Gastroesophageal sphincter (tissue), 4 donors: ENCODE measurements around the gene ARHGAP19. TPM values are rescaled to one million over a fixed set of nuclear protein-coding genes. Genes with fewer than 3 reads are reported as not detected.
A peak's percentile ranks its signal among the peaks of the same experiment; 100 is the strongest.

Experiments used
- ATAC-seq: fragments of 150-250 bp; one replicate; pipeline ENCODE4 v1.9.1; 2016; ENCODE audit warnings: mild to moderate bottlenecking, moderate library complexity
- H3K27ac ChIP-seq, 4 donors: fragments of 200-600 bp; sonication (generic) in 3 of 4; 1 replicate in 3 of 4; 2 replicates in 1 of 4; pipeline ENCODE4 v1.5.1; 2016 to 2019
- H3K27me3 ChIP-seq: fragments of 200-600 bp; sonication (generic); one replicate; pipeline ENCODE4 v1.5.1; 2019
- H3K36me3 ChIP-seq, 2 donors: fragments of 200-600 bp; sonication (generic); one replicate each; pipeline ENCODE4 v1.5.1; 2019; ENCODE audit warnings: control low read depth in 1 of 2
- H3K4me1 ChIP-seq, 3 donors: fragments of 200-600 bp; sonication (generic); 1 replicate in 2 of 3; 2 replicates in 1 of 3; pipeline ENCODE4 v1.5.1; 2016 to 2019; ENCODE audit warnings: control low read depth in 2 of 3
- H3K4me3 ChIP-seq, 2 donors: fragments of 200-600 bp; sonication (generic); one replicate each; pipeline ENCODE4 v1.5.1; 2019; ENCODE audit warnings: mild to moderate bottlenecking in 1 of 2, moderate library complexity in 1 of 2
- H3K9me3 ChIP-seq, 3 donors: fragments of 200-600 bp; sonication (generic); one replicate each; pipeline ENCODE4 v1.5.1; 2017 to 2019; ENCODE audit warnings: control low read depth in 2 of 3
- EP300 ChIP-seq: sonication (generic); formaldehyde crosslinking; IDR thresholded peaks from one replicate; pipeline ENCODE4 v1.6.1; 2017; ENCODE audit warnings: antibody characterized with exemption, mild to moderate bottlenecking
- POLR2A ChIP-seq, 2 donors: fragments of 450-650 bp; IDR thresholded peaks; one replicate each; pipeline ENCODE4 v1.6.1; 2017; ENCODE audit warnings: antibody characterized with exemption in 2 of 2, mild to moderate bottlenecking in 2 of 2, moderate library complexity in 1 of 2
- POLR2AphosphoS5 ChIP-seq: sonication (generic); formaldehyde crosslinking; IDR thresholded peaks from one replicate; pipeline ENCODE4 v1.6.1; 2017; ENCODE audit warnings: antibody characterized with exemption
- WGBS, 2 donors: methylation state at CpG; one replicate each; pipeline ENCODE4 v1.1.5; 2018; ENCODE audit warnings: low coverage in 1 of 2; 5-methylcytosine and 5-hydroxymethylcytosine counted together
- total RNA-seq, 4 donors: library from RNA; depleted of rRNA; stranded (reverse); fragments of >200 nt; gene quantifications; one replicate each; pipeline ENCODE4 v1.1.0, GENCODE V29; 2016
- TF ChIP-seq, protein P1 (sequence below), 4 experiments: fragments of 200-600 bp in 2 of 4; fragments of 450-650 bp in 2 of 4; sonication (generic) in 1 of 4; IDR thresholded peaks; one replicate each; pipeline ENCODE4 v1.5.1; 2017 to 2019; ENCODE audit warnings: antibody characterized with exemption in 4 of 4, mild to moderate bottlenecking in 2 of 4, moderate library complexity in 2 of 4

ARHGAP19 gene
- total RNA-seq, 4 donors from 2014 or later = 3.2 to 6.7 (median 5.0) TPM

DNA sequence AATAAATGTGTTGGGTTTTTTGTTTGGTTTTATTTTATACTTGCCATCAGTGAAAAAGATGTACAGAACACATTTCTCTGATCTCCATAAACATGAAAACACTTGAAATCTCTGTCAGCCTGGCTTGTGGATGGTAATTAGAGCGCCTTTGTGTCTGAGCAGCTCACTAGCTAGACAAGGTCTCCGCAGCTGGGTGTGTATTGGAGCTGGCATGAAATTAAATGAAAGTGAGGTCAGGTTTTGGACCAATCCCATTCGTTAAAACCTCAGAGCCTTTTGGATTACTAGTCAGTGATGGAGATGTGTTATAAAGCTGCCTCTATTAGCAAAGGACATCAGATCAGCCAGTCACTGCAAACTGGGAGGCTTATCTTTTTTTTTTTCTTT, 29.4 kb upstream of the ARHGAP19 start:
- no peaks in the 10 kb centered on the region for H3K36me3 ChIP-seq
- no peak overlapping the region for H3K27ac ChIP-seq
- 89 to 90% methylated on average over 3 of the region's 3 CpGs for WGBS, 2 donors
- H3K27me3 ChIP-seq = no peaks in the 10 kb centered on the region
- peaks cover 0 to 34% (median 10%) of the 10 kb centered on the region in 3 donors for H3K4me1 ChIP-seq
- H3K9me3 ChIP-seq = no peaks in the 10 kb centered on the region
- H3K4me3 ChIP-seq = no peak overlapping the region
- no peak for ATAC-seq
- TF ChIP-seq EP300 = no peak
- no peak for TF ChIP-seq POLR2A (IDR thresholded peaks at IDR 0.05)
- no peak for TF ChIP-seq POLR2AphosphoS5

DNA sequence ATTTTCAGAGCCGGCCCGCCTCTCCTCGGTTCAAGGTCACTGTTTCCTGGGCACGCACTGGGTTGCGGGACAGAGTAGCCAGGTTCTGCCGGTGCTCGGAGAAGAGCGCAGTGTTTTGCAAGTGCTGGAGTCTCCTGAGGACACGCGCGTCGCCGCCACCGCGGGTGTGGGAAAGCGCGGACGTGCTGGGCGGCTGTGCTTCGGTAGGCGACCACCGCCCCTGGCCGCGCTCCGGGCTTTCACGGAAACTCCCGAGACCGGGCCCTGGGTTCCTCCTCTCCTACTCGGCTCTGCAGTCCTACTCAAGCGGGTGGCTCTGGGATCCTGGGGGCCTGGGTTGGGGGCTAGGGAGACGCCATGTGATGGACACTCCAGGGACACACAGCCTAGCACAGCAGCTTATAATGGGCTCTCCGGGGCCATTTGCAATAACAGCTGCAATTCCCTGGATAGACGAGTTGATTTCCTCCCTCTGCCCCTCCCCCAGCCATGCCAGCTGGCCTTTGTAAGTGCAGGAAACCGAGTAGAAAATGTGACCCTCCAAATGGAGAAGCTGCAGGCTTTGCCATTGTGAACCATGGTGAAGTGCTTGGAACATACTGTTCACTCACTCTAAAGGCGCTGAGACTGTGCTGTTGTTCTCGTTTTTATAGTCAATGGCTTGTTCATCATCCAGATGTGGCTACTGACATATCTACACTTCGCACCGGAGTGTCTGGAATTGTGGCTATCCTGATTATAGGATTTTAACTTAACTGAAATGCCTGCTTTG, 28.8 kb upstream of the ARHGAP19 start:
- ATAC-seq = no peak
- Histone ChIP-seq H3K9me3 (no peaks in the 10 kb centered on the region), H3K27ac (peak overlapping the region in 3 of 4 donors; percentile 92 to 98 (median 94)), H3K36me3 (no peaks in the 10 kb centered on the region), H3K27me3 (no peaks in the 10 kb centered on the region), H3K4me3 (peak overlapping the region; percentile 76 to 86), H3K4me1 (peaks cover 0 to 34% (median 10%) of the 10 kb centered on the region in 3 donors)
- 43 to 68% methylated on average over 5 to 12 of the region's 38 CpGs for WGBS, 2 donors
- TF ChIP-seq POLR2AphosphoS5 (no peak), POLR2A (IDR thresholded peaks at IDR 0.05) (peak; percentile 17 to 37), EP300 (no peak)
- TF ChIP-seq, protein P1, sequence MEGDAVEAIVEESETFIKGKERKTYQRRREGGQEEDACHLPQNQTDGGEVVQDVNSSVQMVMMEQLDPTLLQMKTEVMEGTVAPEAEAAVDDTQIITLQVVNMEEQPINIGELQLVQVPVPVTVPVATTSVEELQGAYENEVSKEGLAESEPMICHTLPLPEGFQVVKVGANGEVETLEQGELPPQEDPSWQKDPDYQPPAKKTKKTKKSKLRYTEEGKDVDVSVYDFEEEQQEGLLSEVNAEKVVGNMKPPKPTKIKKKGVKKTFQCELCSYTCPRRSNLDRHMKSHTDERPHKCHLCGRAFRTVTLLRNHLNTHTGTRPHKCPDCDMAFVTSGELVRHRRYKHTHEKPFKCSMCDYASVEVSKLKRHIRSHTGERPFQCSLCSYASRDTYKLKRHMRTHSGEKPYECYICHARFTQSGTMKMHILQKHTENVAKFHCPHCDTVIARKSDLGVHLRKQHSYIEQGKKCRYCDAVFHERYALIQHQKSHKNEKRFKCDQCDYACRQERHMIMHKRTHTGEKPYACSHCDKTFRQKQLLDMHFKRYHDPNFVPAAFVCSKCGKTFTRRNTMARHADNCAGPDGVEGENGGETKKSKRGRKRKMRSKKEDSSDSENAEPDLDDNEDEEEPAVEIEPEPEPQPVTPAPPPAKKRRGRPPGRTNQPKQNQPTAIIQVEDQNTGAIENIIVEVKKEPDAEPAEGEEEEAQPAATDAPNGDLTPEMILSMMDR (IDR thresholded peaks at IDR 0.05) = no peak

DNA sequence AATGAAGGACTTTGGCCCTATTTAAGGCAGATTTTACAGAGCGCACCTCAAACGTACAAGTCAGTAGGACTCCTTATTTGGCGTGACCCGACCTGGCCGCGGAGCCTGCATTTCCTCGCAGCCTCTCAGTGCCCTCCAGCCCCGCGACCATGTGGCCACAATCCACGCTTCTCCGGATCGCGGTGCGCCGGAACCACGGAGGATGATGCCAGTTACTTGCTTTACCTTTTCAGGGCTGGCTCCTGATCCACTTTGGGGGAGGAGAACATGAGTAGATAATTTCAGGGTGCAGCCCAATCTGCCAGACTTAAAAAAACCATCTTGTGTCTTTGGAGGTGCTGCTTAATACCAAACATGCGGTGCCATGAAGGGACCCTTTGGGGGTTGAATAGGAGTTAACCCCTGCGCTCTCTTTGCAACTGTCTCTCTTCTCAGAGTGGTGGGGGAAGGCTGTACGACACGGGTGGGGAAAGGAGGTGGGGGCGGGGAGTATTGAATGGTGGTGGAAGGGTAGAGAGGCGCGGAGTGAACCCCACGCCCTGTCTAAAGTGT, 28.1 kb upstream of the ARHGAP19 start:
- Histone ChIP-seq H3K27ac (peak overlapping the region in 3 of 4 donors; percentile 92 to 98 (median 94)), H3K27me3 (no peaks in the 10 kb centered on the region), H3K4me3 (peak overlapping the region; percentile 76 to 86), H3K4me1 (peaks cover 0 to 34% (median 10%) of the 10 kb centered on the region in 3 donors), H3K9me3 (no peaks in the 10 kb centered on the region), H3K36me3 (no peaks in the 10 kb centered on the region)
- TF ChIP-seq POLR2AphosphoS5 (no peak), POLR2A (IDR thresholded peaks at IDR 0.05) (no peak), EP300 (no peak)
- TF ChIP-seq, protein P1 (IDR thresholded peaks at IDR 0.05) = no peak
- 26 to 42% methylated on average over 10 to 12 of the region's 24 CpGs for WGBS, 2 donors
- no peak for ATAC-seq

DNA sequence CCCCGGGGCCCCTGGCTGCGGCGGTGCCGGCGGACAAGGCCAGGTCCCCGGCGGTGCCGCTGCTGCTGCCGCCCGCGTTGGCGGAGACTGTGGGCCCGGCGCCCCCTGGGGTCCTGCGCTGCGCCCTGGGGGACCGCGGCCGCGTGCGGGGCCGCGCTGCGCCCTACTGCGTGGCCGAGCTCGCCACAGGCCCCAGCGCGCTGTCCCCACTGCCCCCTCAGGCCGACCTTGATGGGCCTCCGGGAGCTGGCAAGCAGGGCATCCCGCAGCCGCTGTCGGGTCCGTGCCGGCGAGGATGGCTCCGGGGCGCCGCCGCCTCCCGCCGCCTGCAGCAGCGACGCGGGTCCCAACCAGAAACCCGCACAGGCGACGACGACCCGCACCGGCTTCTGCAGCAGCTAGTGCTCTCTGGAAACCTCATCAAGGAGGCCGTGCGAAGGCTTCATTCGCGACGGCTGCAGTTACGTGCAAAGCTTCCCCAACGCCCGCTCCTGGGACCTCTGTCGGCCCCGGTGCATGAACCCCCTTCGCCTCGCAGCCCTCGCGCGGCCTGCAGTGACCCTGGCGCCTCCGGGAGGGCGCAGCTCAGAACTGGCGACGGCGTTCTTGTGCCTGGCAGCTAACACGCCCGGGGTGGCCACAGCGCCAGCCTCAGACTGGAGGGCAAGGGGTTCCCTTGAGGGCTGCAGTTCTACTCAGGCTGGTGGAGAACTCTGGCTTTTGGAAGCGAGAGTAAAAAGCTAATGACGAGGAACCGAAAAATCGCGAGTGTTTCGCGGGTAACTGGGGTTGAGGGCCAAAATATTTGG, 27.4 kb upstream of the ARHGAP19 start:
- no peaks in the 10 kb centered on the region for H3K36me3 ChIP-seq
- peak overlapping the region in 3 of 4 donors; percentile 92 to 98 (median 94) for H3K27ac ChIP-seq
- peak overlapping the region; percentile 76 to 86 for H3K4me3 ChIP-seq
- no peaks in the 10 kb centered on the region for H3K27me3 ChIP-seq
- TF ChIP-seq POLR2AphosphoS5 = no peak
- no peak for TF ChIP-seq EP300
- TF ChIP-seq POLR2A (IDR thresholded peaks at IDR 0.05) = no peak
- TF ChIP-seq, protein P1 (IDR thresholded peaks at IDR 0.05) = peak in 1 of 4 experiments; percentile 30
- WGBS, 2 donors = 9% methylated on average over 4 of the region's 83 CpGs; no CpG with 5 or more reads in 1 of the 2 donors
- no peaks in the 10 kb centered on the region for H3K9me3 ChIP-seq
- ATAC-seq = peak; percentile 18
- peaks cover 0 to 34% (median 10%) of the 10 kb centered on the region in 3 donors for H3K4me1 ChIP-seq
